ENCODE results near the gene ARID3A. TPM values are rescaled to one million over a fixed set of nuclear protein-coding genes. Genes with fewer than 3 reads are reported as not detected.

Gene ARID3A
- total RNA-seq, 3 donors from 2014 or later (not counting 1 experiment from before 2014, with no cell fraction given): 15.9 to 24.6 (median 24.2) TPM

GRCh38 chr19:950352-951066 is 24.7 kb downstream of the ARID3A start:
- Mint-ChIP-seq H3K9me3 (no peaks in the 10 kb centered on the region), H3K27me3 (ENCODE audit: low read depth in 2 of 2) (no peaks in the 10 kb centered on the region), H3K27ac (no peak overlapping the region), H3K4me3 (no peak overlapping the region), H3K4me1 (peaks cover 0 to 11% of the 10 kb centered on the region in 2 donors), H3K36me3 (no peaks in the 10 kb centered on the region)
- no peak for ATAC-seq
- no peak overlapping the region for H3K27ac ChIP-seq (ENCODE audit: low read length)
- DNase-seq: no peak
- no peak overlapping the region for H3K4me3 ChIP-seq (ENCODE audit: low read length)
- no peak for TF ChIP-seq CTCF (IDR thresholded peaks at IDR 0.05)
- no peaks in the 10 kb centered on the region for H3K9me3 ChIP-seq (ENCODE audit: control insufficient read depth, insufficient read depth, low read length)
- H3K36me3 ChIP-seq (ENCODE audit: control insufficient read depth, insufficient read depth, low read length): no peaks in the 10 kb centered on the region
- WGBS (ENCODE audit: insufficient coverage): 88% methylated on average over 15 of the region's 17 CpGs
- H3K4me1 ChIP-seq (ENCODE audit: control insufficient read depth, insufficient read depth, low read length): peaks cover 41% of the 10 kb centered on the region
- intact Hi-C loops (cut with micrococcal nuclease): no loop called here
- H3K27me3 ChIP-seq (ENCODE audit: control insufficient read depth, insufficient read depth, low read length): no peaks in the 10 kb centered on the region

- Mint-ChIP-seq H3K27me3 (ENCODE audit: low read depth in 2 of 2) (no peaks in the 10 kb centered on the region), H3K36me3 (no peaks in the 10 kb centered on the region), H3K4me1 (peaks cover 0 to 11% of the 10 kb centered on the region in 2 donors), H3K27ac (no peak overlapping the region), H3K9me3 (no peaks in the 10 kb centered on the region), H3K4me3 (peak overlapping the region; percentile 17)
- Histone ChIP-seq H3K4me1 (ENCODE audit: control insufficient read depth, insufficient read depth, low read length) (peaks cover 39% of the 10 kb centered on the region), H3K9me3 (ENCODE audit: control insufficient read depth, insufficient read depth, low read length) (no peaks in the 10 kb centered on the region), H3K27me3 (ENCODE audit: control insufficient read depth, insufficient read depth, low read length) (no peaks in the 10 kb centered on the region), H3K27ac (ENCODE audit: low read length) (no peak overlapping the region), H3K36me3 (ENCODE audit: control insufficient read depth, insufficient read depth, low read length) (no peaks in the 10 kb centered on the region), H3K4me3 (ENCODE audit: low read length) (no peak overlapping the region)
- ATAC-seq: no peak
- no peak for DNase-seq
- WGBS (ENCODE audit: insufficient coverage): 81% methylated on average over 14 of the region's 14 CpGs
- TF ChIP-seq CTCF (IDR thresholded peaks at IDR 0.05): no peak
- intact Hi-C loops (cut with micrococcal nuclease): no loop called here
These were observed 26.3 kb downstream of the ARID3A start for GRCh38 chr19:952049-952679.

- 25% methylated on average over 10 of the region's 21 CpGs for WGBS (ENCODE audit: insufficient coverage)
- H3K27ac Mint-ChIP-seq: peak overlapping the region in 1 of 2 donors; percentile 85
These were observed 27.0 kb downstream of the ARID3A start for GRCh38 chr19:952680-953444.

More at GRCh38 chr19:952680-953444, 27.0 kb downstream of the ARID3A start:
- Mint-ChIP-seq H3K36me3 (no peaks in the 10 kb centered on the region), H3K4me1 (peaks cover 0 to 11% of the 10 kb centered on the region in 2 donors), H3K27me3 (ENCODE audit: low read depth in 2 of 2) (no peaks in the 10 kb centered on the region), H3K4me3 (peak overlapping the region; percentile 63), H3K9me3 (no peaks in the 10 kb centered on the region)
- Histone ChIP-seq H3K27me3 (ENCODE audit: control insufficient read depth, insufficient read depth, low read length) (no peaks in the 10 kb centered on the region), H3K9me3 (ENCODE audit: control insufficient read depth, insufficient read depth, low read length) (no peaks in the 10 kb centered on the region), H3K4me1 (ENCODE audit: control insufficient read depth, insufficient read depth, low read length) (peaks cover 34% of the 10 kb centered on the region), H3K27ac (ENCODE audit: low read length) (peak overlapping the region; percentile 31), H3K36me3 (ENCODE audit: control insufficient read depth, insufficient read depth, low read length) (no peaks in the 10 kb centered on the region), H3K4me3 (ENCODE audit: low read length) (peak overlapping the region; percentile 37)
- no peak for TF ChIP-seq CTCF (IDR thresholded peaks at IDR 0.05)
- intact Hi-C loops (cut with micrococcal nuclease): no loop called here
- ATAC-seq (peak in 2 of 3 donors; percentile 38 to 58), DNase-seq (no peak)
